Myocyte (in vitro differentiated cells): Measurements from ENCODE around the gene ATF7IP. TPM values are rescaled to one million over a fixed set of nuclear protein-coding genes. Genes with fewer than 3 reads are reported as not detected.

Source experiments
- DNase-seq: peaks from one replicate; pipeline ENCODE4 v3.0.0-alpha.2; 2012; ENCODE audit warnings: low read depth
- total RNA-seq: library from RNA; depleted of rRNA; stranded (reverse); fragments of >200 nt; gene quantifications from 2 replicates; pipeline ENCODE4 v1.2.3, GENCODE V29; 2014

Gene ATF7IP
- total RNA-seq, 1 donor from 2014 or later = 45.9 TPM

DNA sequence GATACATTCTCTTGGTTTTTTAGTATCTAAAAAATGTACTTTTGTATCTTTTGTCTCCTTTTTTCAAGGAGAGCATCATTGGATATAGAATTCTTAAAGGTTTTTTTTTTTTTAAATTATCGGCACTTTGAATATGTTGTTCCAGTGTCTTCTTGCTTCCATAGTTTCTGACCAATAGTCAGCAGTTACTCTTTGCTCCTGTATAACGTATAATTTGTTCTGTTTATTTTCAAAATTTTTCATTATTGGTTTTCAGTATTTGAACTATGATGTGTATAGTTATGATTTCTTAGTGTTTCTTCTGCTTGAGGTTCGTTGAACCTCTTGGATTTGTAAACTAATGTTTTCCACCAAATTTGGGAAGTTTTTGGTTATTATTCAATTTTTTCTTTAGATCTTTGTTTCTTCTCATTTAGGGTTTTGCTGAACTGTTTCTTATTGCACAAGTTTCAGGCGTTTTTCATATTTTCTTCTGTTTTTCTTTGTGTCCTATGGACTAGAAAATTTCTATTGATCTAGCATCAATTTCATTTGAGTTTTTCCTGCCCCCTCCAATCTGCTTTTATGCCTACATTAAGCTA is 108.3 kb downstream of the ATF7IP start:
- DNase-seq = peak; percentile 35

DNA sequence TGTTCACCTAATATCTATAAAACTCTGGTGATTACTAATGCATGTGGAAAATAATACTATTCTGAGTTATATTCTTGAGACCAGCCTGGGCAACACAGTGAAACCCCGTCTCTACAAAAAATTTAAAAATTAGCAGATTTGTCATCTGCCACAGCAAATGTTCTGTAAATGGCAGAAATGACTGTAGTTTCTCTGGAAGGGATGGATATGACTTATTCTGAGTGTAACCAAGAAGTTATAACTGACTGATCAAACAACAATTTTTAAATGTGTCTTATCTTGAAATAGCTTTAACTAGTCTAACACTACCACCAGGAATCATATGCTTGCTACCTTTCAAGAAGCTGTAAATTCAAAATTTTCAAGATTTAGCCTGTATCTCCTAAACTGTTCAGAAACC is 113.5 kb downstream of the ATF7IP start:
- no peak for DNase-seq

DNA sequence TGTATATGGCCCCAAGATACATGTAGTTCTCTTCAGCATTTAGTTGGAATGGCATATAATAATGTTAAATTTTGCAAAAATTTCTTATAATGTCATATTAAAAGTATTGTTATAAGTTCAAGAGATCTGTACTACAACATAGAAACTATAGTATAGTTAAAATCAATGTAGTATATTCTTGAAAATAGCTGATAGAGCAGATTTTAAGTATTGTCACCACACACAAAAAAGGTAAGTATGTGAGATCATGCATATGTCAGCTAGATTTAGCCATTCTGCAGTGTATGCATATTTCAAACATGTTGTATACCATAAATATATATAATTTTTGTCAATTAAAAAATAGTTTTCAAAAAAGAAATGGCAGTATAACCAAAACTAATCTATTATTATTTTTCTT is 115.7 kb downstream of the ATF7IP start:
- no peak for DNase-seq

DNA sequence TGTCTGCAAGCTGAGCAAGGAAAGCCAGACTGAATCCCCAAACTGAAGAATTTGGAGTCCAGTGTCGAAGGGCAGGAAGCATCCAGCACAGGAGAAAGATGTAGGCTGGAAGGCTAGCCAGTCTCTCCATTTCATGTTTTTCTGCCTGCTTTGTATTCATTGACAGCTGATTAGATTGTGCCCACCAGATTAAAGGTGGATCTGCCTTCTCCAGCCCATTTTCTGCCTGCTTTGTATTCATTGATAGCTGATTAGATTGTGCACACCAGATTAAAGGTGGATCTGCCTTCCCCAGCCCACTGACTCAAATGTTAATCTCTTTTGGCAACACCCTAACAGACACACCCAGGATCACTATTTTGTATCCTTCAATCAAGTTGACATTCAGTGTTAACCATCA is 116.9 kb downstream of the ATF7IP start:
- no peak for DNase-seq

DNA sequence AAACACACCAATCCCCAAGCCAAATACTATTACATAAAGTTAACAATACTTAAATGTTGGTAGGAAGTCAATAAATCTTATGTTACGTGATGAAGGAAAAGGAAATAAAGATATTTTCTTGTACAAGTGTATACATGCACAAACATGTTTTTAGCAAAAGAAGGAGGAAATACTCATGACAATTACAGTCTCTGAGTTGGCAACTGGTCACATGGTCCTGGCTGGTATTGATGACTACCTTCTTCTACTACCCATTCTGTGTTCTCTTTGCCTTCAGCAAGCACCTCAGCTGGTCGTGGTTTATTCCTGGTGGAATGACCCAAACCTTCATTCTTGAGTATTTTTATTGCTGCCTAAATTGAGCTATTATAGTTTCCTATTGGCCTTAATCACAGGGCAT is 117.4 kb downstream of the ATF7IP start:
- DNase-seq = no peak

DNA sequence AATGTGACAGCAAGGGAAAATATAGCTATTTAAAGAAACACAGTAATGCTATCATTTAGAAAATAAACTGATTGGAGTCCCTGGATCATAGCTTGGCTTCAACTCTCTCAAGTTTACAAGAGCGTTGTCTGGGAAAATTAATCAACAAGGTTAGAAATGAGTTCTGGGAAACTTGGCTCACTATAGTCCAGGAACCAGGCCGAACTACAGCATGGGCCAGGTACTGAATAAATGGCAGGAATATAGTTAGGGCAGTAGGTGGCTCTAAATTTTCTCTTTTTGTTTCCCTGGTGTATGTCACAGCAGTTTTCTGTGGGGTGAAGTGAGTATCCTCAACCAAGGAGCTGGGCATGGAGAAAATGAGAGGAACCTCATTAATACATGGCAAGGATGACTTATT is 129.8 kb downstream of the ATF7IP start:
- DNase-seq = no peak

DNA sequence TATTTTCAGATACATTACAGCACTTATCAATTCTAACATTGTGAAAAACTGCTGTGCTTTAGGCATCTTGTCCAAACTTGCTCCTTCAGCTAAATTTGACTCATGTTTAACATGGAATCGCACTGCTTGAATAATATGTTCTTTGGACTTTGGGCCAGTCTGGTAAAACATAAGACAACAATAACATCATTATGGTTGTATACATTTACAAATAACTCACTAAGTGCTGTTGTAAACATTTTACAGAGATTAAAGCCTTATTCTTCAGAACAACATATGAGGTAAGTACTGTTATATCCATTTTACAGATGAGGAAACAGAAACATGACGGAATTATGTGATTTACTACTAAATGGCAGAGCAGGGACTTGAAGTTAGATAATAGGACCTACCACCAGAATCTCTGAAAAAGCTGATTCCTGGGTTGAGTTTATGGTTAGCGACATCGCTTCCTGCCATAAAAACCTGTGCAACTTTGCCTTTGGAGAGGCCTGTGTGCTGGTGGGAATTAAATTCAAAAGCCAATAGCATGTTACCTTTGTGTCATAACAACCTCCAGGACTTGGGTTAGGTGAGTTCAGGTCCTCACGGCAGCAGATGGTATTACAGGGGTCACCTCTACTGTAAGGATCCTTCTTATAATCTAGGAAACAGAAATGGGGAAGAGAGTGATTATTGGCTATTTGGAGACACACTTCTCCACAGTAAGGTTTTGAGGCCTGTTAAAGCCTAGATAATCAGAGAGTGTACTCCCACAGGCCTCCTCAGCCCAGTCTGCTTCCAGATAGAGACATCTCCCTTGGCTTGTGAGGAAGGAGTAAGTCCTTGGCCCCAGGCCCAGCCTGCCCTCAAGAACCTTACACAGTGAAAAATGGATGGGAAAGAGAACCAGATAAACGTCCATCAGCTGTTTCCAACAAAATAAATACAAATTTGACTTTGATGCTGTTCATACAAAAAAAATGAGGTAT is 140.4 kb downstream of the ATF7IP start:
- no peak for DNase-seq

DNA sequence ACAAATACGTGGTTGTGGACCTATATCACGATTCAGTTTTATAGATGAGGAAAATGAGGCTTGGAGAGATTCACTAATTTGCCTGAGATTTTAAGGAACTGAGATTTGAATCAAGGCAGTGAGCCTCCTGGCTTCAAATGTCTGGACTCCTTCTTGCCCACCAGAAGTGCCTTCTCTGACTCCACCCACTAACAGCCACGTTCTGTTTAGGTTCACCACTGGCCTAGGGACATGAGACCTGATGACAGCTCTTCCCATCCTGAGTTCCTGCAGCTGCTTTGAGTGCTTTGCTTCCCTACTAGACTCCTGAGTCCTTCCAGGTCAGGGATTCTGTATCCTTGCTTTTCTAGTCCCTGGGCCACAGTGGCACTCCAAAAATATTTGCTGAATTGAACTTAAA is 145.1 kb downstream of the ATF7IP start:
- DNase-seq = no peak

DNA sequence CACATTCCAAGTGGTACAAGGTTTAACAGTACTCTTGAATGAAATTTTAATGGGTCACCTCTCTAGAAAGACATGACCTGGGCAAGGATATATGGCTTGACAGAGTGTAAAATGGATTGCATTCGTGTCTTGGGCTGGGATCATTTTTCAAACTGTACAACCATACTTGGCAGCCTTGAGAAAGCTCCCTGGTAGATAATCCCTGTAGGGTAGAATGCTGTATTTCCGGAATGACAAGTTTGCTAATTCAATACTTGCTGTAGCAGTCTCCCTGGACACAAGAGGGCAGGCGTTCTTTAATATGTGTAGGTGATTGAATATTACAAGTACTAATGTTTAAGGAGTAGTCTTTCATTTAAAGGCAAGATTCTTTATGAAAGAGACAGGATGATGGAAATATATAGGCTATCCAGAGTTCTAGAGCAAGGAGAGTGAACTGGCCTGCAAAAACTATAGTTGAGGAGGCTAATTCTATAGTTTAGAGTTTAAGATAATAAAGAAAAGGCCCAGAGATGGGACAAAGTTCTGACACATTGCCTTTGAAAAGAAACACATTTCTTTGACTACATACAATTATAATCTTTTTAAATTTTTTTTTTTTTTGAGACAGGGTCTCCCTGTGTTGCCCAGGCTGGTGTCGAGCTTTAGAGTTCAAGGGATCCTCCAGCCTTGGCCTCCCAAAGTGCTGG is 148.8 kb downstream of the ATF7IP start:
- peak; percentile 24 for DNase-seq

DNA sequence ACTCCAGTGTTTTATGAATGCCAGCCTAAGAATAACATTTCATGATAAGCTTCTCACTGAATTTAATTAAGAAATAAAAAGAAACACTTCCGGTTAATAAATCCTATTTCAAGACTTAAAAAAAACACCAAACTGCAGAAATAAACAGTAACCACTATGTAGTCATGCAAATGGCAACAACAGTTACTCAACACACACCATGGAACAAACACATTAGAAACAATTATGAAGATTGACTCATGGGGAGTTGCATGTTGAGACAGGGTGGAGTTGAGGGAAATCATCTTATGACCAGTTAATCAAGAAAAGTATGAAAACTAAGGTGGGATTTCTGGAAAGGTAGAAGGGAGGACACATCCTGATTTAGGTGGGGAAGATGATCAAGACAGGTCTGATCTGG is 149.5 kb downstream of the ATF7IP start:
- DNase-seq = no peak

DNA sequence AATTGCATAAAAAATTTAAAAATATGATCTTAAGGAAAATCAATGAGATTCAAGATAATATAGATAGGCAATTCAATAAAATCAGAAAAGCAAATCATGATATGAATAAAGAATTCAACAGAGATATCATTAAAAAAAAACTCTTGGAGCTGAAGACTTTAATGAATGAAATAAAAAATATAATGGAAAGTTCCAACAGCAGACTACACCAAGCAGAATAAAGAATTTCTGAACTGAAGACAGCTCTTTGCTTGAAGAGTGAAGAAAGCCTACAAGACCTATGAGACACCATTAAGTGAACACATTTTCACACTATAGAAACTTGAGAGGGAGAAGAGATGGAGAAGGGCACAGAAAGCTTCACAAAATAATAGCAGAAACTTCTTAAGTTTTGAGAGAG is 156.3 kb downstream of the ATF7IP start:
- DNase-seq = no peak

DNA sequence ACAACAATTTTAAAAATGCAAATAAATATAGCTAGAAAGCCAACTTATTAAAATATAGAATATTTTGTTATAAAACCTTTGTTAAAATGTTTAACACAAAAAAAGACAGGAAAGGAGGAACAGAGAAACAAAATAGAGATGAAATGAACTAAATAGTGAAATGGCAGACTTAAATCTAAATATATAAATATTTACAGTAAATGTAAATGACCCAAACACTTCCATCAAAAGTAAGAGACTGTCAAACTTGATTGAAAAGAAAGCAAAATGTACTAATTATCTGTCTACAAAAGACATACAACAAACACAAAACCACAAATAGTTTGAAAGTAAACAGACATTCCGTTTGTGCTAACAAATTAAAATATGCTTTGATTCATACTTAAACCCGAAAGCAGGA is 160.5 kb downstream of the ATF7IP start:
- DNase-seq = no peak

DNA sequence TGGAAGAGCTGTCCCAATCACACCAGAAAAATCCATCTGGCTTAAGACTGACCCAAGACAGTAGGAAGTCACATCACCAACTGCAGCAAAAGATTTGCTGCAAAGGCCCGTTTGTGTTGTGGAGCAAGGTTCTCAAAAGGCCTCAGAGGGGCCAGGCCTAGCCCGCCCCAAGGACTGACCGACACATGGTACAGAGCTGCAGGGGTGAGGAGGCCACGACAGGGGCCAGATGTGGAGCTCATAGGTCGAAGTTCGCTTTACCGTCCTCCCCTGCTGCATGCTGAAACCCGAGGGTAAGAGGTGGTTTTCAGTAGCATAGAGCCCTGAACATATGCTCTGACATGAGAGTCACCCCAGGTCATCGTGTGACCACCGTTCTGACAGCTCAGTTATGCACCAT is 166.7 kb downstream of the ATF7IP start:
- DNase-seq = no peak

DNA sequence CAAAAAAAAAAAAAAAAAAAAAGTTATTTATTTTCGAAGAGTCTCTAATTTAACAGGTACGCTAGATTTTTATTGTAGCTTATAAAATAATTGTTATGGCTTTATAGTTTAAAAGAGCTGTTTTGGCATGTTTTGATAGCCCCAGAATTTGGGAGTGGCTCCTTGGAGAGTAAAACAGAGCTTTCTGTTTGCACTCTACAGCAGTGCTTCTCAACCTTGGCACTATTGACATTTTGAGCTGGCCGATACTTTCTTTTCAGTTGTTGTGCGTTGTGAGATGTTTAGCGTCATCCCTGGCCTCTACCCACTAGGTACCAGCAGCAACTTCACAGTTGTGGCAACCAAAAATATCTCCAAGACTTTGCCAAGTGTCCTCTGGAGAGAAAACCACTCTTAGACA is 171.6 kb downstream of the ATF7IP start:
- no peak for DNase-seq

DNA sequence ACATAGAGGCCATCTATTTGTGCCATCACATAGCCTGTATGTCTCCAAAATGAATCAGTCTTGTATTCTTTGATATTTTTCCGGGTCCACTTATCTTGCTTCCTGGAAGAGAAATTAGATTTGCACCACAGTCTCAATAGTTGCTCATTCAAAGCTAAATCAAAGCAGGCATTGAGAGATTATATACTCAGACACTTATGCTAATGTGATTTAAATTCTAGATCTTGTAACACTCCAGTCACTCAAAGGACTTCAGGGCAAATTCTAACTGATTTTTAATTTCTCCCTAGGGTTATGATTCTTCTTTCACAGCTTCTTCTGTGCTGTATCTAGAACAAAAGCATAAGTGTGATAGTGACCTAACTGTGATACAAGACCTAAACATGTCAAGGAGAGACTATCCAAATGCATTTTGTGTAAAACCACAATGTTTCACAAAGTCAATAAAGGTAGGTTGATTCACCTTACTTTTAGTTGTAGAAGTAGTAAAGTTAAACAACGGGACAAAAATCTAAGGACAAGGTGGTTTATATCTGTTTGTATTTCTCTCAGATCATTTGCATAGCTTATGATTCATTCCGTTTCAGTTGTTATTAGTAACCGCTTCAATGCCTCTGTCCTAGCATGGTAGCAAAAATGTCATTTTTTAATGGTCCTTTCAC is 175.4 kb downstream of the ATF7IP start:
- DNase-seq = no peak

DNA sequence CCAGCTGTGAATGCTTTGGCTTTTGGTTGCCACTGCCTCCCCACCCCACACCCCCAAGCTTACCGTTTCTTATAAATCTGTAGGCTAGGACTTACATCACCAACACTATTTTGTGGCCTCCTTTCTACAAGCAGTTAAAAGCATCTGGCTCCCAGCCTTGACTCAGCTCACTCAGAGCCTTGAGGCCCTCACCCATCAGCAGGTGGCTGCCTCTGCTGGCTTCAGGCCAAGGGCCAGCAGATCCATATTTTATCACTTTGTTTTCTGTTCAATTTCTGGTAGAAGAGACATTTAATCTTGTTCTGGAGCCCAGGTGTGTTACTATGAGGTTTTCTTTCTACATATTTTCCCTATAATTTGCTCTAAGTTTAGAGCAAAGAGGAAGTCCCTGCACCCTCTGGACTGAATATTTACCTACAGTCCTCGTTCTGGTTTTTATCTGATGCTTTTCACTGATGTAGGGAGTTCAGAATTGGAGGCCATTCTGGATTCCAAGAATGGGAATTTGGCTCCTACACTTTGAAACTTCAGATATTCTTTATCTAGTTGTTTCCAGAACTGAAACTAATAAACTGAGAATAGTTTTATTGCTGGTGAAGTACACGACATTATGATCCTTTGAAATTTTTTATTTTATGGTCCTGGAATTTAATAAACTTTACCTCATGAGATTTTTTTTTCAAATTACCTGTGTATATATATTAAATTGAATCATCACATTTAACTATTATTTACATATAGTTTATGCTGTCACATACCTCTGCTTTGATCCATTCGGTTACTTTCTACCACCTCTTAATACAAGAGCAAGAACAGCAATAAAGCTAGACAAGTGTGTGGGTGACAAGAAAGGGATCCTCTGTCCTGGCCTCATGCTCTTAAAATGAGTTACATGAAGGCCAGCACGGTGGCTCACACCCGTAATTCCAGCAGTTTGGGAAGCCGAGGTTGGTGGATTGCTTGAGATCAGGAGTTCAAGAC is 180.0 kb downstream of the ATF7IP start:
- DNase-seq = no peak

DNA sequence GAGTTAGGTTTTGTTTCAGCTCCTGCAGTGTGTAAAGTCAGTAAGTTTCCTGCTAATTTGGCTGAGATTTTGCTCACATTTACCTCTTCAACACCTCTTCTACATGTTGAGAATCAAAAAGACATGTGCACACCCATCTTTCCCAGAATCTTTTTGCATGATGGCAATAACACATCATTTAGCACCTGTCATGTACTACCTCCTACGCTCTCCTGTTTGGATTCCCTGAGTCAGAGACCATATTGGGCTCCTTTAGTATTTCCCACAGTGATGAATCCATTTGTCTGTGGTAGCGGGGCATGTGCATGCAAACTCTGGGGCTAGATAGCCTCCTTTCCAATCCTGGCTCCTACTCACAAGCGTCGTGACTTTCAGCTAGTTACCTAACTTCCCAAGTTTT is 182.1 kb downstream of the ATF7IP start:
- peak; percentile 26 for DNase-seq

DNA sequence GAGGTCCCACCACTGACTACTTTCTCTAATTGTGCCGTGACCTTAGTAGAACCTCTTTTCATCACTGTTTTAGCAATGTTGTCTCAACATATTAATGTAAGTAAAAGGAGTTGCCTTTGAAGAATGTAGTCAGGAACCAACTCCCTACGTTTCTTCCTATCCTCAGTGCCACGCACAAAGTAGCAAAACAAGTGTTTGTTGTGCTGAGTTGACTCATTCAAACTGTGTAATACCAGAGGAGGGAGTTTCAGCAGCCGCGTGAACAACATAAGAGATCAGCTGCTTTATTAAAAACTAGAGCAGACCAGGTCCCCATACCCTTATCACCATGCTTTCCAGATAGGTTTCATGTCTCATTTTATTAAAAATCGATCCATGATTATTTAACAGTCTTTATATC is 183.1 kb downstream of the ATF7IP start:
- no peak for DNase-seq
